Esophagus (tissue), 2 donors: Measurements from ENCODE around the gene NACAD. TPM values are rescaled to one million over a fixed set of nuclear protein-coding genes. Genes with fewer than 3 reads are reported as not detected.
"Not testable (repeated sequence)": the region's sequence is repeated elsewhere in the genome, so short reads cannot be mapped to it uniquely, and the experiment has no call there.

Source experiments
- H3K27ac ChIP-seq, 2 donors: one replicate each; pipeline ENCODE4 v1.5.1; 2013; ENCODE audit warnings: low read depth in 2 of 2, mild to moderate bottlenecking in 2 of 2, inconsistent platforms in 1 of 2, low read length in 1 of 2, moderate library complexity in 1 of 2
- H3K27me3 ChIP-seq, 2 donors: one replicate each; pipeline ENCODE4 v1.6.1; 2013; ENCODE audit warnings: low read length in 2 of 2, control low read depth in 1 of 2, mild to moderate bottlenecking in 1 of 2; ENCODE audit not compliant: insufficient read depth in 2 of 2, control insufficient read depth in 1 of 2
- H3K36me3 ChIP-seq, 2 donors: one replicate each; pipeline ENCODE4 v1.6.1; 2013; ENCODE audit warnings: low read length in 1 of 2; ENCODE audit not compliant: control insufficient read depth in 2 of 2, insufficient read depth in 2 of 2
- H3K4me1 ChIP-seq, 2 donors: one replicate each; pipeline ENCODE4 v1.6.1; 2013; ENCODE audit warnings: low read length in 1 of 2; ENCODE audit not compliant: control insufficient read depth in 2 of 2, insufficient read depth in 2 of 2
- H3K4me3 ChIP-seq, 2 donors: one replicate each; pipeline ENCODE4 v1.5.1; 2013; ENCODE audit warnings: low read length in 2 of 2, mild to moderate bottlenecking in 2 of 2, low read depth in 1 of 2, moderate library complexity in 1 of 2
- H3K9me3 ChIP-seq, 2 donors: one replicate each; pipeline ENCODE4 v1.6.1; 2013; ENCODE audit warnings: mild to moderate bottlenecking in 2 of 2, low read depth in 1 of 2, low read length in 1 of 2, moderate library complexity in 1 of 2; ENCODE audit not compliant: control insufficient read depth in 2 of 2, insufficient read depth in 1 of 2
- WGBS, 2 donors: extraction: QIAGEN DNeasy Blood & Tissue Kit; methylation state at CpG; one replicate each; pipeline ENCODE4 v1.1.7; 2013; 5-methylcytosine and 5-hydroxymethylcytosine counted together
- polyA plus RNA-seq, 2 donors: library from polyadenylated mRNA; stranded (reverse); fragments of 200-250 nt; gene quantifications; one replicate each; pipeline ENCODE4 v1.2.3, GENCODE V29; 2013
- donor health status: healthy with polysubstance abuse.
- donor health status: Bipolar disorder and iron deficiency.

NACAD gene
- polyA plus RNA-seq, 2 donors, result 0.37 to 0.65 TPM

DNA sequence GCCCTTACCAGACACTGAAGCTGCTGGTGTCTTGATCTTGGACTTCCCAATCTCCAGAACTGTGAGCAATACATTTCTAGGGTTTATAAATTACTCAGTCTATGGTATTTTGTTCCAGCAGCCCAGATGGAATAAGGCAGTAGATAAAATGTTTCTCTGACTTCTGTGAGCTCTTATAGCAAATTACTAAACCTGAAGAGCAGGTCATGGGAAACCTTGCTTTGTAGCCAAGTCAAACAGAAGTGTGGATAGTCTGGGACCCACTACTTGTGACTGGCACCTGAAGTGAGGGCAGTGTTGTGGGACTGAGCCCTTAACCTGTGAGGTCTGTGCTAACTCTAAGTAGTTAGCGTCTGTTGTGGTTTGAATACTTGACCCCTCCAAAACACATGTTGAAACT, 27.3 kb upstream of the NACAD start:
- Histone ChIP-seq H3K9me3 (no peaks in the 10 kb centered on the region), H3K4me1 (no peaks in the 10 kb centered on the region), H3K27ac (no peak overlapping the region), H3K4me3 (no peak overlapping the region), H3K27me3 (no peaks in the 10 kb centered on the region), H3K36me3 (no peaks in the 10 kb centered on the region)
- WGBS, 2 donors, result 82 to 83% methylated on average over 1 of the region's 1 CpG

DNA sequence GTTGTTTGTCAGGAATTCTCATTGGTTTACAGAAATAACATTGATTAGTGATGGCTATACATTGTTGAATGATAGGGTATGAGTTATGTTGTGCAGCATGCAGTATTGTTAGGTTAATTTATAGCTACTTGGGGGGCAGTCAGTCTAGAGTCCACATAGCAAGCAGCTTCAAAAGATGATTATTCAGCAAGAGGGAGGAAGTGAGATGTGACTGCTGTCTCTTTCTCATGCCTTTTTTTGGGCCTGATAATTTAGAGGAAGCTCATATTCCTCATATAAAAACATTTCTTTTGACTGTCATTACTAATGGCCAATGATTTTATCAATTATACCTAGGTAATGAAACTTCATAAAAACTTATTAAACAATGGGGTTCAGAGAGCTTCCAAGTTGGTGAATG, 26.2 kb upstream of the NACAD start:
- Histone ChIP-seq H3K27ac (no peak overlapping the region), H3K27me3 (no peaks in the 10 kb centered on the region), H3K36me3 (no peaks in the 10 kb centered on the region), H3K4me1 (no peaks in the 10 kb centered on the region), H3K9me3 (no peaks in the 10 kb centered on the region), H3K4me3 (no peak overlapping the region)

DNA sequence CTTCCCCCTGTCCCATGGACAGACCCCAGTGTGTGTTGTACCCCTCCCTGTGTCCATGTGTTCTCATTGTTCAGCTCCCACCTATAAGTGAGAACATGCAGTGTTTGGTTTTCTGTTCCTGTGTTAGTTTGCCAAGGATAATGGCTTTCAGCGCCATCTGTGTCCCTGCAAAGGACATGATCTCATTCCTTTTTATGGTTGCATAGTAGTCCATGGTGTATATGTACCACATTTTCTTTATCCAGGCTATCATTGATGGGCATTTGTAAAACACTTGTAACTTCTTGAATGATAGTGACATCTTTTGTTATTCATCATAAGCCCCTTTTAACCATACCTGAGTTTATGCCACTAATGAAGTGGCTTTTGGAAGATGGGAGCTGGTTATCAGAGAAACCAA, 25.5 kb upstream of the NACAD start:
- H3K4me1 ChIP-seq, H3K36me3 ChIP-seq, H3K4me3 ChIP-seq, H3K27me3 ChIP-seq, H3K9me3 ChIP-seq, H3K27ac ChIP-seq: not testable (repeated sequence)
- 72 to 78% methylated on average over 1 of the region's 1 CpG for WGBS, 2 donors

DNA sequence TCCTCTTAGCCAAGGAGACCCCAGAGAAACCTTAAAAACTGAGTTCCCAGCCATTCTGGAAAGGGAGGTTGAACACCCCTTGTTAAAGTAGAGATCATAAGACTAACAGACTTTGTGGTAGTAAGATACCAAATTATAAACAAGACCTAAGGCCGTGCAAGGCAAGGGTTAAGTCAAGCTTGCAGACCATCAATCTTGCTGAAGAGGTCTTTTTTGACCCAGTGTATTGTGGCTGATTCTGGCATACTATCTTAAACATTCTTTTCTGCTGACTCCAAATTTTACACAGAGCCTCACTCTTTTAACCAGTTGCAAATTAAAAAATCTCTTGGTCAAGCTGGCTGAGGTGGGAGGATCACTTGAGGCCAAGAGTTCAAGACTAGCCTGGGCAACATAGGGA, 23.9 kb upstream of the NACAD start:
- Histone ChIP-seq H3K4me3 (no peak overlapping the region), H3K27ac (no peak overlapping the region)

DNA sequence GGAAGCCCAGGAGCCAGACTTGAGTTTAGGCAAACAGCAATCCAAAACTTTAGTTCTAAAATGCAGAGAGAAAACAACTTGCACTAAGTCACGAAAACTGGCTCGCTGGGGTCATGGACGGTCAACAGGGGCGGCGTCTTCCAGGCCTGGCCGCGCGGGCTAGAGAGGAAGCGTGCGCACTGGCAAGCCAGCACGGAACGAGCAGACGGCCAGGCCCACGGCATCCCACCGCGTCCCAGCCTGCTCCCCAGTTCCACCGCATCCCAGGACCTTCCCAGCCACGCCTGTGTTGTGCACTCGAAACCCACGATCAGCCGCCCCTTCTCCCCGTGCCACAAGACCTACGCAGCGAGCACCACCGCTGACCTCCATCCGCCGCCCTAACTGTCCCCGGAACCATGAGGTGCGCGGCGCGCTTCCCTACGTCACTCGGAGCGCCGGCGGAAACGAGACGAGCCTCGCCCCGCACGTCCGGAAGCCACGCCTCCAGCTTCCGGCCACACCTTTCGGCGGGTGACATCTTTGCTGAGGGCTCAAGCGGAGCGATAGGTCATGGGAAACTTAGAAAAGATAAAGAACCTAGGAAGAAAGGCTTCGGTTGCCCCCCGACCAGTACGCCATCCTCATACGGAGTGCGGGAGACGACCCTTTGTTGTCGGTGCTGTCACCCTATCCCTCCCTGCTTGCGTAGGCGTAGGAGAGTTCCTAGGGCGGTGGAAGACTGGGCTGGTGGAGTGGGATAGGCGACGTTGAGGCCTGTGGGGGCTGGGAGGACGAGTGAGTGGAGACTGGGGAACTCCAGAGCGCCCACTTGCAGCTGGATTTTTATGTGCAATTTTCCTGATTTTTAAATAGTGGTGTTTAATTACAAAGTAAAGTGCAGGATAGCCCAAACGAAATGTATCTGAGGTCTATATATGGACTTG, 22.8 kb upstream of the NACAD start, which contains the start of gene TBRG4:
TBRG4 (minus strand) TSS at position 400 of the 926 bp plus-strand sequence. CDS start 2,460 bp downstream, outside the sequence.
- Histone ChIP-seq H3K27me3 (no peaks in the 10 kb centered on the region), H3K4me1 (peaks cover 7 to 8% of the 10 kb centered on the region in 2 donors), H3K9me3 (no peaks in the 10 kb centered on the region), H3K36me3 (peaks cover 17 to 20% of the 10 kb centered on the region in 2 donors), H3K4me3 (peak within 1 kb of the TSS; percentile 77 to 99), H3K27ac (peak within 1 kb of the TSS; percentile 91 to 99)
- WGBS, 2 donors, result 0% methylated on average over 64 of the region's 64 CpGs

More for the DNA sequence above, 23.9 kb upstream of the NACAD start:
- Histone ChIP-seq H3K27me3 (no peaks in the 10 kb centered on the region), H3K4me1 (peaks cover 6 to 7% of the 10 kb centered on the region in 2 donors), H3K9me3 (no peaks in the 10 kb centered on the region), H3K36me3 (peaks cover 9 to 12% of the 10 kb centered on the region in 2 donors)
- 39 to 64% methylated on average over 1 of the region's 1 CpG for WGBS, 2 donors

DNA sequence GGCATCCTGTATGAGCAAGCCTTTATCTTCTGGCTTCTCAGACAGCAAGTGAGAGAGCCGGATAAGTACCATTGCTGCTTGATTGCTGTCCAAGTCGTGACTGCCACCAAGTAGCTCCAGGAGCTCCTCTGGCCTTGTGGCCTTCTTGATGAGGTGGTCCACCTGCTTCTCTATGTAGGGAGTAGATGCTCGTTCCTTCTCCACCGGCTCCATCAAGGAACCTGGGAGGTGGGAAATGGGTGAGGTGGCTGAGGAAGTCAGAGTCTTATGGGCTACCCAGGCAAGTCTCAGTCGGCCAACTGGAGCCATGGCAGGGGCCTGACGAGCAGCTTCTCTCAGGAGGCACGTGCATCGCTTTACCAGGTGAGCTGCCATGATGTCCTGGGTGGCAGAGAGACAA, 20.1 kb upstream of the NACAD start:
- Histone ChIP-seq H3K4me1 (peaks cover 7 to 8% of the 10 kb centered on the region in 2 donors), H3K36me3 (peaks cover 37 to 42% of the 10 kb centered on the region in 2 donors), H3K27me3 (no peaks in the 10 kb centered on the region), H3K27ac (no peak overlapping the region), H3K9me3 (peaks cover 0 to 3% of the 10 kb centered on the region in 2 donors), H3K4me3 (no peak overlapping the region)
- 74 to 80% methylated on average over 8 of the region's 8 CpGs for WGBS, 2 donors

DNA sequence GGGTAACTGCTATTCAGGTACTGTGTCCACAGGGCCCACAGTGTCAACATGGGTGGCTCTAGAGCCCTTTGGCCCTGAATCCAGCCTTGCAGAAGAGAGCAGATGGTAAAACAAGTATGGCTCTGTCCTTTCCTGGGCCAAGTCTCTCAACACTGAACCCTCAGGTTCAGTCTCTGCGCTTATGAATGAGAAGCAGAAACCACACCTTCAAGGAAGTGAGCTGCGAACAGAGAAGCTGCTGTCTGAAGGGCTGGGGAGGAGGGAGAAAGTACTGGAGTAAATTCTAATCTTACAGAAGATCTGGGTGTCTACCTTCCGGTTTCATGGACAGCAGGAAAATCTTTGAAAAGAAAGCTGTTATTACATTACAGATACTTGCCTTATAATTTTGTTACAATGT, 18.6 kb upstream of the NACAD start:
- H3K4me1 ChIP-seq, result peaks cover 7 to 8% of the 10 kb centered on the region in 2 donors
- no peak overlapping the region for H3K4me3 ChIP-seq
- H3K27me3 ChIP-seq, result no peaks in the 10 kb centered on the region
- peaks cover 44 to 56% of the 10 kb centered on the region in 2 donors for H3K36me3 ChIP-seq
- no peak overlapping the region for H3K27ac ChIP-seq
- peaks cover 0 to 3% of the 10 kb centered on the region in 2 donors for H3K9me3 ChIP-seq
- WGBS, 2 donors, result 74 to 75% methylated on average over 3 of the region's 3 CpGs

DNA sequence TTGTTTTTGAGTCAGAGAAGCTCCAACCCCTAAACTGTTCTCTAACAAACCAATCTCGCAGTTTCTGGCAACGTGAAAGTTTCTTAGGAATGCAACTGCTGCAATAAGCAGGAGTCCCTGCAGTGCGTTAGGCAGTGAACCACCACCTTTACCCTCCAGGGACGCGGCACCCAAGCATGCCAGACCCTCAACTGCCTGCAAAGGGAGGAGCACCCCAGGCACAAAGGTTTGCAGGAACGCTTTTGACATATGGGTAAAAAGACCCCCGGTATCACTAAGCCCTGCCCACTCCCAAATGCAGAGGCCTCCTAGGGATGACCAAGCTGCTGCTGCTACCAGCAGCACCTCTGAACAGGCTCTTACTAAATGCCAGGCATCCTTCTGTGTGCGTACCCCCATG, 18.1 kb upstream of the NACAD start:
- H3K4me3 ChIP-seq, result no peak overlapping the region
- H3K4me1 ChIP-seq, result peaks cover 7 to 8% of the 10 kb centered on the region in 2 donors
- 76 to 91% methylated on average over 8 of the region's 8 CpGs for WGBS, 2 donors
- H3K27me3 ChIP-seq, result no peaks in the 10 kb centered on the region
- peaks cover 0 to 3% of the 10 kb centered on the region in 2 donors for H3K9me3 ChIP-seq
- no peak overlapping the region for H3K27ac ChIP-seq
- H3K36me3 ChIP-seq, result peaks cover 48 to 61% of the 10 kb centered on the region in 2 donors

DNA sequence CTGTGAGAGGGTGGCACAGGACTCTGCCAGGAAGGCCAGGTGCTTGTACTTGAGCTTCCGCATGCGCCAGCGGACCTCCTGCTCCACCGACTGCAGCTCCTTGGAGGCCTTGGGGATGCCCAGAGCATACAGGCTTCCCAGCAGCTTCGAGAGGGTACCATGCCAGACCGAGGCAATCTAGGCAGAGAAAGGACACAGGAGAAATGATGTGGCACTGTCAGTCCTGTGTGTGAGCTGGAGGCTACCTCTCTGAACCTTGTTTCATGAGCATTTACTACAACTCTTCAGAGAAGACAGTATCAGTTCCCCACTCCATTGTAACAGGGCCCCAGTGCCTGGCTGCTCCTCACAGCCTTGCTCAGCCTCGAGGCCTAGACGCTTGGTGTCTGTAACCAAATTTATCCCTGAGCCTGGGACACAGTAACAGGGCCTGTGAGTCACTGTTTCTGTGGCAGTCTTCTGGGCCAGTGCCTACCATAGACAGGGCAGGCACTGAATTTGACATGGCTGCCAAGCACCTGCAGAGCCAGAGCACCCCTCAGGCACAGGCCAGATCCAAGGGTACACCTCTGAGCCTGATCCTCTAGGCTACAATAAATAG, 16.9 kb upstream of the NACAD start:
- H3K9me3 ChIP-seq, result peaks cover 0 to 3% of the 10 kb centered on the region in 2 donors
- no peak overlapping the region for H3K27ac ChIP-seq
- H3K27me3 ChIP-seq, result no peaks in the 10 kb centered on the region
- 92 to 94% methylated on average over 8 of the region's 8 CpGs for WGBS, 2 donors
- peaks cover 7 to 8% of the 10 kb centered on the region in 2 donors for H3K4me1 ChIP-seq
- H3K4me3 ChIP-seq, result no peak overlapping the region
- peaks cover 59 to 72% of the 10 kb centered on the region in 2 donors for H3K36me3 ChIP-seq
